Trophoblast cell (in vitro differentiated cells and primary cell): Measurements from ENCODE around the gene CFAP107.

ENCODE experiments used
- DNase-seq, 2 donors: peaks; one replicate each; pipeline ENCODE4 v3.0.0-alpha.2; 2016
- H2AFZ ChIP-seq: 2 replicates; pipeline ENCODE4 v1.6.1; 2013; ENCODE audit warnings: low read length, moderate library complexity, mild to moderate bottlenecking; ENCODE audit not compliant: insufficient read depth, poor library complexity
- H2AK5ac ChIP-seq: 2 replicates; pipeline ENCODE4 v1.6.1; 2013; ENCODE audit warnings: mild to moderate bottlenecking, low read length
- H2BK120ac ChIP-seq: 2 replicates; pipeline ENCODE4 v1.6.1; 2013; ENCODE audit warnings: low read length, mild to moderate bottlenecking, moderate library complexity; ENCODE audit not compliant: insufficient read depth, poor library complexity
- H2BK12ac ChIP-seq: 2 replicates; pipeline ENCODE4 v1.6.1; 2013; ENCODE audit warnings: mild to moderate bottlenecking, low read length, moderate library complexity
- H2BK5ac ChIP-seq: 2 replicates; pipeline ENCODE4 v1.6.1; 2013; ENCODE audit warnings: low read length, low read depth, moderate library complexity, mild to moderate bottlenecking; ENCODE audit not compliant: poor library complexity
- H3K14ac ChIP-seq: 2 replicates; pipeline ENCODE4 v1.6.1; 2013; ENCODE audit warnings: mild to moderate bottlenecking, low read length
- H3K18ac ChIP-seq: 2 replicates; pipeline ENCODE4 v1.6.1; 2013; ENCODE audit warnings: mild to moderate bottlenecking, low read length
- H3K23ac ChIP-seq: 2 replicates; pipeline ENCODE4 v1.6.1; 2013; ENCODE audit warnings: low read length
- H3K27ac ChIP-seq: 2 replicates; pipeline ENCODE4 v1.5.1; 2013; ENCODE audit warnings: low read depth, mild to moderate bottlenecking, inconsistent platforms, low read length, moderate library complexity
- H3K27me3 ChIP-seq: 2 replicates; pipeline ENCODE4 v1.6.1; 2013; ENCODE audit warnings: inconsistent platforms, mild to moderate bottlenecking, low read length, moderate library complexity; ENCODE audit not compliant: insufficient read depth
- H3K36me3 ChIP-seq, 2 experiments: 1 replicate in 1 of 2; 2 replicates in 1 of 2; pipeline ENCODE4 v1.6.1; 2013; ENCODE audit warnings: low read length in 2 of 2, mild to moderate bottlenecking in 2 of 2, moderate library complexity in 1 of 2; ENCODE audit not compliant: insufficient read depth in 2 of 2, control insufficient read depth in 1 of 2
- H3K4ac ChIP-seq: 2 replicates; pipeline ENCODE4 v1.6.1; 2013; ENCODE audit warnings: low read depth, mild to moderate bottlenecking, low read length, moderate library complexity
- H3K4me1 ChIP-seq, 2 experiments: 1 replicate in 1 of 2; 2 replicates in 1 of 2; pipeline ENCODE4 v1.6.1; 2013; ENCODE audit warnings: low read length in 2 of 2, mild to moderate bottlenecking in 2 of 2, moderate library complexity in 1 of 2; ENCODE audit not compliant: insufficient read depth in 2 of 2, control insufficient read depth in 1 of 2
- H3K4me2 ChIP-seq: 2 replicates; pipeline ENCODE4 v1.6.1; 2013; ENCODE audit warnings: inconsistent platforms, mild to moderate bottlenecking, low read length, moderate library complexity
- H3K4me3 ChIP-seq: 2 replicates; pipeline ENCODE4 v1.5.1; 2013; ENCODE audit warnings: mild to moderate bottlenecking, low read depth, low read length, inconsistent platforms
- H3K79me1 ChIP-seq: one replicate; pipeline ENCODE4 v1.6.1; 2013; ENCODE audit warnings: low read length
- H3K79me2 ChIP-seq: 2 replicates; pipeline ENCODE4 v1.6.1; 2013; ENCODE audit warnings: low read length, mild to moderate bottlenecking; ENCODE audit not compliant: control insufficient read depth, insufficient read depth, poor library complexity
- H3K9ac ChIP-seq: 2 replicates; pipeline ENCODE4 v1.6.1; 2013; ENCODE audit warnings: mild to moderate bottlenecking, low read length
- H3K9me3 ChIP-seq: 2 replicates; pipeline ENCODE4 v1.6.1; 2013; ENCODE audit warnings: low read depth, mild to moderate bottlenecking, control low read depth, inconsistent platforms, low read length; ENCODE audit not compliant: insufficient read depth
- H4K12ac ChIP-seq: 2 replicates; pipeline ENCODE4 v1.6.1; 2013; ENCODE audit warnings: low read depth, mild to moderate bottlenecking, low read length, moderate library complexity
- H4K8ac ChIP-seq: 2 replicates; pipeline ENCODE4 v1.6.1; 2013; ENCODE audit warnings: low read depth, mild to moderate bottlenecking, low read length, moderate library complexity
- H4K91ac ChIP-seq: one replicate; pipeline ENCODE4 v1.6.1; 2013; ENCODE audit warnings: low read depth, mild to moderate bottlenecking, low read length, moderate library complexity
- WGBS: extraction: QIAGEN DNeasy Blood & Tissue Kit; methylation state at CpG from one replicate; pipeline ENCODE4 v1.1.7; 2013; ENCODE audit warnings: missing lambda C conversion rate; ENCODE audit not compliant: insufficient read length, insufficient coverage; ENCODE audit errors: extremely low coverage; 5-methylcytosine and 5-hydroxymethylcytosine counted together

CFAP107 gene

DNA sequence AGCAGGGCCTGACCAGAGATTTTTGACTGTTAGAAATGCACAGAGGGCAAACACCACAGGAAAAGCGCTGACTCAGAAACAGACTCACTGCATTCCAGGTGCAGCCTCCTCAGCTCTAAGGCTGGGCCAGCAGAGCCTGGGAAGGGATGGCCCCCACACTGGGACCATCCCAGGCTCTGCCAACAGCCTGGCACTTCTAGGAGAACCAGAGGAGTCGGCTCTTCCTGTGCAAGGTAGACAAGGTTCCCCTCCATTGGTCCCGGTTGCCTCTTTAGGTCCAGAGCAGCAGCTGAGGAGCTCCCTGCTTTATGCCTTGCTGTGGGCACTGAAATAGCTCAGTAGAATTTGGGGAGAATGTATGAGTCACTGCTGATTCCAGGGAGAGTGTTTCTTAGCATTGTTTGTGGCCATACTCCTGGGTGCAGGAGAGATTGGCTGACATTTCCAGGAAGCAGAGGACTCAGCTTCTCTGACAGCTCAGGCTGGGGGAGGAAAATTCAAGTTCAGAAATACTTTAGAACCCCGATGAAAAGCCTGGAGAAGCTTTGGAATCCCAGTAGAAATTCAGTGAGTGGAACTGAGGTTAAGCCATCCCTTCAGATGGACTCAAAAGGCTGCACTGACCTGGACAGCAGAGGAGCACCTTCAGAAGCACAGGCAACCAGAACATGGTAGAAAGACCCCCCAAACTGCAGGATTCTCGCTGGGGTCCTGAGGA is 64.8 kb downstream of the CFAP107 start:
- WGBS: no CpG with 5 or more reads among the region's 5 CpGs
- Histone ChIP-seq H3K18ac (no peak overlapping the region), H2AK5ac (no peak overlapping the region)

DNA sequence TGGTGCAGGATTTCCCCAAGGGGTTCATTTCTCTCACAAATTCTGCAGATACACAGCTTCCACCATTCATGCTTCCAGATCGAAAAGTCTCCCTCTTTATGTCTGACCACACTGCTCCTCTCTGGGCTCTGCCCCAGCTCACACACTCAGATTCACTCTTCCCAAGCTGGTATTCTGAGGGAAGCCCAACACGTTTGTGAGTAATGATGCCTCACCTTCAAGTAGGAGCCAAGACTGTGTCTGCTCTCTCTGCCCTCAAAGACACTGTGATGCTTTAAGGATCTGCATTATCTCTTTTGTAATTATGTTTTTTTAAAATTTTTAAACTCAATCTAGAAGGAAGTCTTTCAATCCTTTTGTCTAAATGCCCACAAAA is 65.4 kb downstream of the CFAP107 start:
- H4K91ac ChIP-seq: no peak overlapping the region
- no peak overlapping the region for H3K9ac ChIP-seq
- H3K4me1 ChIP-seq: no peaks in the 10 kb centered on the region
- no peak overlapping the region for H2AFZ ChIP-seq
- no peaks in the 10 kb centered on the region for H3K79me1 ChIP-seq
- no peak overlapping the region for H2BK120ac ChIP-seq
- peaks cover 31% of the 10 kb centered on the region for H3K9me3 ChIP-seq
- H3K18ac ChIP-seq: no peak overlapping the region
- no peak overlapping the region for H2BK12ac ChIP-seq
- no peak for DNase-seq
- no peak overlapping the region for H3K27ac ChIP-seq
- no peaks in the 10 kb centered on the region for H3K27me3 ChIP-seq
- H2BK5ac ChIP-seq: no peak overlapping the region
- H3K23ac ChIP-seq: no peak overlapping the region
- no peak overlapping the region for H3K4me2 ChIP-seq
- no peak overlapping the region for H3K4ac ChIP-seq
- no peak overlapping the region for H3K4me3 ChIP-seq
- H3K79me2 ChIP-seq: no peaks in the 10 kb centered on the region
- H2AK5ac ChIP-seq: no peak overlapping the region
- no peak overlapping the region for H4K12ac ChIP-seq
- WGBS: no CpG with 5 or more reads among the region's 2 CpGs
- no peaks in the 10 kb centered on the region for H3K36me3 ChIP-seq
- H3K14ac ChIP-seq: no peak overlapping the region
- no peak overlapping the region for H4K8ac ChIP-seq

More for the DNA sequence above, 64.8 kb downstream of the CFAP107 start:
- H3K9me3 ChIP-seq: peaks cover 32% of the 10 kb centered on the region
- no peak overlapping the region for H2BK120ac ChIP-seq
- no peak overlapping the region for H2BK12ac ChIP-seq
- no peak overlapping the region for H3K14ac ChIP-seq
- H3K9ac ChIP-seq: no peak overlapping the region
- no peaks in the 10 kb centered on the region for H3K79me1 ChIP-seq
- no peak overlapping the region for H3K4ac ChIP-seq
- no peak overlapping the region for H2BK5ac ChIP-seq
- H3K27me3 ChIP-seq: no peaks in the 10 kb centered on the region
- H4K91ac ChIP-seq: no peak overlapping the region
- no peak overlapping the region for H4K8ac ChIP-seq
- DNase-seq: no peak
- H3K4me3 ChIP-seq: no peak overlapping the region
- no peak overlapping the region for H3K4me2 ChIP-seq
- no peak overlapping the region for H4K12ac ChIP-seq
- H3K36me3 ChIP-seq: no peaks in the 10 kb centered on the region
- no peaks in the 10 kb centered on the region for H3K4me1 ChIP-seq
- no peaks in the 10 kb centered on the region for H3K79me2 ChIP-seq
- no peak overlapping the region for H3K23ac ChIP-seq
- H2AFZ ChIP-seq: no peak overlapping the region
- no peak overlapping the region for H3K27ac ChIP-seq
